Activated CD4-positive, alpha-beta T cell treated with anti-CD3 and anti-CD28 coated beads, Interleukin-10, Interleukin-2, amounts not matched to agents 100 ng/mL and 50 ng/mL, durations not matched to agents 16 hours and 8 hours (primary cell): ENCODE results near the gene PIK3C2B.
A peak's percentile ranks its signal among the peaks of the same experiment; 100 is the strongest.
"Not testable (repeated sequence)": the region's sequence is repeated elsewhere in the genome, so short reads cannot be mapped to it uniquely, and the experiment has no call there.

Source experiments
- DNase-seq: peaks from one replicate; pipeline ENCODE4 v3.0.0-alpha.2; 2020

Gene PIK3C2B

GRCh38 chr1:204494281-204495077 is at the start of gene PIK3C2B:
Gene PIK3C2B (minus strand): TSS chr1:204494805. CDS start chr1:204469802, 25,003 bp downstream.
- peak; percentile 81 for DNase-seq

GRCh38 chr1:204544321-204544720 is 49.7 kb upstream of the PIK3C2B start:
- DNase-seq, result peak; percentile 77

- DNase-seq, result no peak
Observed at GRCh38 chr1:204541626-204542025, 47.0 kb upstream of the PIK3C2B start.

- DNase-seq, result no peak
Observed at GRCh38 chr1:204532832-204533231, 38.2 kb upstream of the PIK3C2B start.

GRCh38 chr1:204530932-204531331 is 36.3 kb upstream of the PIK3C2B start:
- DNase-seq, result no peak

GRCh38 chr1:204529371-204529895 is 34.8 kb upstream of the PIK3C2B start:
- DNase-seq, result no peak

- no peak for DNase-seq
Observed at GRCh38 chr1:204528677-204529076, 34.1 kb upstream of the PIK3C2B start.

- no peak for DNase-seq
Observed at GRCh38 chr1:204528241-204528640, 33.6 kb upstream of the PIK3C2B start.

- no peak for DNase-seq
Observed at GRCh38 chr1:204524986-204525385, 30.4 kb upstream of the PIK3C2B start.

- DNase-seq, result no peak
Observed at GRCh38 chr1:204523605-204524215, 29.1 kb upstream of the PIK3C2B start.

- DNase-seq, result not testable (repeated sequence)
Observed at GRCh38 chr1:204521941-204522521, 27.4 kb upstream of the PIK3C2B start.

GRCh38 chr1:204520834-204521709 is 26.5 kb upstream of the PIK3C2B start:
- DNase-seq, result peak; percentile 83

- DNase-seq, result peak; percentile 43
Observed at GRCh38 chr1:204517382-204517781, 22.8 kb upstream of the PIK3C2B start.

- DNase-seq, result peak; percentile 98
Observed at GRCh38 chr1:204516180-204516879, 21.7 kb upstream of the PIK3C2B start, which contains the start of gene MDM4. Gene MDM4 (plus strand): TSS chr1:204516406. CDS start chr1:204525519, 9,113 bp downstream.

- no peak for DNase-seq
Observed at GRCh38 chr1:204514828-204515227, 20.2 kb upstream of the PIK3C2B start.

- DNase-seq, result peak; percentile 61
Observed at GRCh38 chr1:204513117-204513716, 18.6 kb upstream of the PIK3C2B start.

- DNase-seq, result no peak
Observed at GRCh38 chr1:204511366-204511765, 16.8 kb upstream of the PIK3C2B start.

- no peak for DNase-seq
Observed at GRCh38 chr1:204509186-204509635, 14.6 kb upstream of the PIK3C2B start.

- peak; percentile 54 for DNase-seq
Observed at GRCh38 chr1:204507317-204508105, 12.9 kb upstream of the PIK3C2B start.

GRCh38 chr1:204506969-204507316 is 12.3 kb upstream of the PIK3C2B start:
- peak; percentile 93 for DNase-seq
